Measurements from ENCODE around the gene SHROOM3.
"Not testable (repeated sequence)": the region's sequence is repeated elsewhere in the genome, so short reads cannot be mapped to it uniquely, and the experiment has no call there.

Gene SHROOM3

GRCh38 chr4:76445911-76446310 lies 10.9 kb downstream of the SHROOM3 start:
- no peak for DNase-seq (ENCODE audit: low read depth)

GRCh38 chr4:76447393-76447851 lies 12.4 kb downstream of the SHROOM3 start:
- DNase-seq (ENCODE audit: low read depth) = peak; percentile 67

DNA sequence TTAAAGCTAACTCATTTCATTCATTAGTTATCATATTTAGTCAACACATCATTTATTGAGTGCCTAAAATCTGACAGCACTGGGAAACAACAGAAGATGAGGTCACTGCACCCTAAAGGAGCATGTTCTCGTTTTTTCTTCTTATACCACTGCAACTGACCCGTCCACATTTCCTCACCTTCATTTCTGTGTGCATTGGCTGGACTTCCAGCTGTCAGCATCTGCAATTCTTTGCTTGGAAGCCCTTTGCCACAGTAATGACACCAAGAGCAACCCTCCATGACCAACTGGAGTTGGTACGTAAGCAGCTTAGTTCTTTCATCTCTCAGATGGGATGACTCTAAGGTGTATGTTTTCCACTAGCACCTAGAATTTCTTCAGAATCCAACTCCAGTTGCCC lies 13.2 kb downstream of the SHROOM3 start:
- no peak for DNase-seq (ENCODE audit: low read depth)

GRCh38 chr4:76449362-76449767 lies 14.3 kb downstream of the SHROOM3 start:
- DNase-seq (ENCODE audit: low read depth) = peak; percentile 19

DNA sequence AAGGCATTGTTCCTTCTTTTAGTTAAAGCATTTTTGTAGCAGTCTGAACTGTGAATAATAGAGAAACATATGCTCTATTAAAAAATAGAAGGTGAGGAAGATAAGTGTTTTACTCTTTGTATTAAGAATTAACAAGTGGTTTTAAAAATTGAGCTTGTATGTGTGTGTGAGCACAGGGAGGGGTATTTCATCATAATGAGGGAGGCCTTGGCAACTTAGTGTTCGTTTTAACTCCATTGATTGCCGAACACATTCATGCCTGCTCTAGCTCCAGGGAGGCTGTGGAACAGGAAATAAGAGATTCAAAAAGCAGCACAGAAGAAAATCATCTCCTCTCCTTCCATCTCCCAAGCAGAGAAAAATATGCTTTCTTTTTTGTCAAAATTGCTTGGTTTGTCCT lies 14.8 kb downstream of the SHROOM3 start:
- DNase-seq (ENCODE audit: low read depth) = no peak

DNA sequence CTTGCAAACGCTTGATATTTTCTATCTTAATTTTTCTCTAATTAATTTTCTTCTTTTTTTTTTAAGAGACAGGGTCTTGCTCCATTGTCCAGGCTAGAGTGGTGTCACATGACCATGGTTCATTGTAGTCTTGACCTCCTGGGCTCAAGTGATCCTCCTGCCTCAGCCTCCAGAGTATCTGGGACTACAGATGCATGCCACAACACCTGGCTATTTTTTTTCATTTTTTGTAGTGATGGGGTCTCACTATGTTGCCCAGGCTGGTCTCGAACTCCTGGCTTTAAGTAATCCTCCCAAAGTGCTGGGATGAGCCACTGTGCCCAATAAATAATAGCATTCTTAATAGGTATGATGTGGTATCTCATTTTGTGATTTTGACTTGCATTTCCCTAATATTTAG lies 18.2 kb downstream of the SHROOM3 start:
- DNase-seq (ENCODE audit: low read depth) = no peak

GRCh38 chr4:76454073-76454472 lies 19.0 kb downstream of the SHROOM3 start:
- not testable (repeated sequence) for DNase-seq (ENCODE audit: low read depth)

GRCh38 chr4:76457885-76458284 lies 22.9 kb downstream of the SHROOM3 start:
- DNase-seq (ENCODE audit: low read depth) = no peak

GRCh38 chr4:76458297-76458696 lies 23.3 kb downstream of the SHROOM3 start:
- DNase-seq (ENCODE audit: low read depth) = no peak

DNA sequence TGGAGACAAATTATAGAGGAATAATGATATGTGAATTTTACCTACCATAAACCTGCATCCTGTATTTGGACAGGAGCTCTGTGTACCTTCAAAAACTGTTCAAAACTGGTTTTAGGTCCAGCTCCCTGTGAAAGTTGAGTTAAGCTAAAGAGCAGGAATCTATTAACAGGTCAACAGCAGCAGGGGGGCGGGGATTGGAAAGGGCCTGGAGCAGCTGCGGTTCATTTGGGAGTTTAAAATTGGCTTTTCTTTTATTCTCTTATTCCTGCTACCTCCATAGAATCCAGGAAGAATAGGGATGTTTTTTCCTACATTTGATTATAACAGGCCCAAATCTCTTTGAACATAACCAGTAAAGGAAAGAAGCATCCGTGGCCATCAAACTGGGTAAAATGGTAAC lies 23.8 kb downstream of the SHROOM3 start:
- DNase-seq (ENCODE audit: low read depth) = peak; percentile 35

DNA sequence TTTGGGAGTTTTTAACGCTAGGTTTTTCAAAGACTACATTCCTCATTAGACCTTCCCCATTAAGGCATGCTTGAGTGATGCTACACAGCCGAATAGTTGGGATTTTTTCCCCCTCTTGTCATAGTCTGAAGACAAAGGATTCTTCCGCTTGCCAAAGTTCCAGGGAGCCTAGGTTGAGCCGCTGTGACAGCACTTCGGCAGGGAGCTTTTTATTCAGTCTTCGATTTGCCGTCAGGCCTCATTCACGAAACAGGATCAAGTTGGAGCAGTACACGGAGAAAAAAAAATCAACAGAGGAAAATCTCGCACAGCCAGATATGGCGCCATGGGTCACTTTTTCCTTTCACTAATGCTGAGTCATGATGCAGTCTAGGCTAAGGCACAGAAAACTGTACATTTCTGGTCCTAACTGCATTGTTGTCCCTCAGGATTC lies 24.3 kb downstream of the SHROOM3 start:
- DNase-seq (ENCODE audit: low read depth) = peak; percentile 79

- no peak for DNase-seq (ENCODE audit: low read depth)
These were observed 28.5 kb downstream of the SHROOM3 start for GRCh38 chr4:76463568-76463967.

GRCh38 chr4:76470064-76470463 lies 35.0 kb downstream of the SHROOM3 start:
- DNase-seq (ENCODE audit: low read depth) = no peak

- DNase-seq (ENCODE audit: low read depth) = no peak
These were observed 35.5 kb downstream of the SHROOM3 start for GRCh38 chr4:76470532-76470931.

GRCh38 chr4:76476571-76476970 lies 41.5 kb downstream of the SHROOM3 start:
- peak; percentile 6 for DNase-seq (ENCODE audit: low read depth)

GRCh38 chr4:76484654-76485053 lies 49.6 kb downstream of the SHROOM3 start:
- DNase-seq (ENCODE audit: low read depth) = no peak

GRCh38 chr4:76485450-76485849 lies 50.4 kb downstream of the SHROOM3 start:
- DNase-seq (ENCODE audit: low read depth) = no peak

- DNase-seq (ENCODE audit: low read depth) = no peak
These were observed 51.7 kb downstream of the SHROOM3 start for GRCh38 chr4:76486588-76487276.

DNA sequence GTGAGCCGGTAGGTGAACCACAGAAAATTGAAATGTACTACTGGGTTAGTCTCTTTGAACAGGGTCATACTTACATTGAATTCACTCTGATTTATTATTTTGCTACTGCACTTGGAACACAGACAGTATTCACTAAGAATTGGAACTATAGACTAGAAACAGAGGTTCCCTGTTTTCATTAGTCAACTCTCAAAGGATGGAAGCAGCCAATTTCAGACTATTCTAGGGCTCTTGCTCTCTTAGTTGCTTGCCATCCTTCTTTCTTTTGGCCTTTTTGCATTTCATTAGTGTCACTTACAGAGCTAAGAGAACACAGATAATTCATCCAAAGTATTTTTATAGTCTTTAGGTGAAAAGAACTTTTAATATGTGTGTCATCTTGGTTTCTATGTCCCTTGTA lies 52.6 kb downstream of the SHROOM3 start:
- DNase-seq (ENCODE audit: low read depth) = no peak

DNA sequence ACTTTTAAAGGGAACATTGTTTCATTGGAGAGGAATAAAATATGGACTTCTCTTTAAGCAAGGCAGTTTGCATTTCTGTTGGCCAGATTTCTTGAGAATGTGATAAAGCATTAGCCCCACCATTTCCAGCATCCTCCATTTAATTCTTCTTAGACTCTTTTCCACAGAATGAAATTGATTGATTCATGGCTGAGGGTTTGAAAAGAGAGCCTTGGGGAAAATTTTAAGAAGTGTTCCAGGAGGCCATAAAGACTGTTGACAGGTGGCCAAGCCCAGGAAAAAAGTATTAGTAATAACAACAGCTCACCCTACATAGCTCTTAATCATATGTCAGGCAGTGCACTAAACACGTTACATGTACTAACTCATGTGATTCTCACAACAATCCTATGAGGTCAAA lies 53.4 kb downstream of the SHROOM3 start:
- no peak for DNase-seq (ENCODE audit: low read depth)

DNA sequence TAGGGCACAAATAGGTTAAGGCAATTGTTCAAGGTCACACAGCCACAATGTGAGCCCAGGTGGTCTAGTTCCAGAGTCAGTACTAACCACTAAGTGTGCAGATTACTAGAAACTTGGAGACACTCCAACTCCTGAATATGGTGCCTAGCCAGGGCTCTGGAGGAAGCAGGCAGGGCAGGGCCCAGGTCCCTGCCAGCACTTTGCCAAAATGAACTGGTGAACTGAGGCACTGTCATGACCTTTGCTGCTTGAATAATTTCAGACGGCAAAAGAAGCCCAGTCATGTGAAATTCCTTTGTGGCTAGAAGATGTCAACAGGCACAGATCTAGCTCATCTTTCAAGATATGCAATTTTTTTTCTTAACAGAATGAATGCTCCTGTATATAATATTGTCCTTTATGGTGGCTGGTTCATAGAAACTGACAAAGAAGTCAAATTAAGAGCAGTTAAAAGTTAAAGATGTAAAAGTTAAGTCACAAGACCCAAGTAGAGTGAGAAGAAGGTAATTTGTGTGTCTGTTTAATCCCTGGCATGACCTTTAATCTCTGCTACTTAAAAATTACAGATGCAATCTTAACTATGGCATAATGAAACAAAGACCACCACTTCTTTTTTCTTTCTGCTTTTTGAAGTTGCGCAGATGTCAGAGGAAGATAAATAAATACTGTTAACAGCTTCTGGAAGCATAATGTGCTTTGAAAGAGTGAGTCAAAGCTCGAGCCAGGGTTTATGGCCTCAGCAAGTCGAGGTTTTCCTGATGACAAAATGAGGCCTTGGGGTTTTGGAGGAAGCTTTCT lies 54.1 kb downstream of the SHROOM3 start:
- peak; percentile 44 for DNase-seq (ENCODE audit: low read depth)

DNA sequence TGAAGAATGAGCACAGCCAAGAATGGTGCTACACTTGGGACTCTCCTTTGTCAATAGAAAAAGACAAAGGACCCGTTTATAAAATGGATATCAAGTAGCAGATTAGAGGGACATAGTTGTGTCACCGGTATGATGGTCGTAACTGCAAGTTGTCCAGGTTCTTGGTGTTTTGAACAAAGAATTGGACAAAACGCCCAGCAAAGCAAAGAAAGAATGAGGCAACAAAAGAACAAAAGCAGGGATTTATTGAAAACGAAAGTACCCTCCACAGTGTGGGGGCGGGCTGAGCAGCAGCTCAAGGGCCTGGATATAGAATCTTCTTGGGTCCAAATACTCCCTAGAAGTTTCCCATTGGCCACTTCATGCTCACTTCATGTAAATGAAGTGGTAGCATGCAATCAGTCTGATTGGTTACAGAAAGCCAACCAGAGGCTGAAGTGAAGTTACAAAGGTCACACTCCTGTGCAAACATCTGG lies 54.7 kb downstream of the SHROOM3 start:
- no peak for DNase-seq (ENCODE audit: low read depth)

- DNase-seq (ENCODE audit: low read depth) = no peak
These were observed 57.0 kb downstream of the SHROOM3 start for GRCh38 chr4:76492055-76492454.
